Duodenal mucosa (tissue), 2 donors: Measurements from ENCODE around the gene TRIM28.
A peak's percentile ranks its signal among the peaks of the same experiment; 100 is the strongest.
"Not testable (repeated sequence)": the region's sequence is repeated elsewhere in the genome, so short reads cannot be mapped to it uniquely, and the experiment has no call there.

Source experiments
- H3K27ac ChIP-seq: one replicate; pipeline ENCODE4 v1.7.0; 2013; ENCODE audit warnings: low read depth, low read length
- H3K27me3 ChIP-seq, 2 donors: one replicate each; pipeline ENCODE4 v1.7.0; 2013; ENCODE audit warnings: low read length in 2 of 2, control low read depth in 1 of 2; ENCODE audit not compliant: insufficient read depth in 2 of 2, control insufficient read depth in 1 of 2
- H3K36me3 ChIP-seq, 2 donors: one replicate each; pipeline ENCODE4 v1.7.0; 2013; ENCODE audit warnings: low read length in 2 of 2, control low read depth in 1 of 2; ENCODE audit not compliant: insufficient read depth in 2 of 2, control insufficient read depth in 1 of 2
- H3K4me1 ChIP-seq, 2 donors: one replicate each; pipeline ENCODE4 v1.7.0; 2013; ENCODE audit warnings: low read length in 2 of 2, control low read depth in 1 of 2; ENCODE audit not compliant: insufficient read depth in 2 of 2, control insufficient read depth in 1 of 2
- H3K4me3 ChIP-seq, 2 donors: one replicate each; pipeline ENCODE4 v1.7.0; 2013; ENCODE audit warnings: low read length in 2 of 2, low read depth in 1 of 2
- H3K9ac ChIP-seq, 2 donors: one replicate each; pipeline ENCODE4 v1.7.0; 2013; ENCODE audit warnings: low read length in 2 of 2, low read depth in 1 of 2
- H3K9me3 ChIP-seq, 2 donors: one replicate each; pipeline ENCODE4 v1.7.0; 2013; ENCODE audit warnings: low read length in 2 of 2, control low read depth in 1 of 2; ENCODE audit not compliant: control insufficient read depth in 1 of 2

Gene TRIM28

DNA sequence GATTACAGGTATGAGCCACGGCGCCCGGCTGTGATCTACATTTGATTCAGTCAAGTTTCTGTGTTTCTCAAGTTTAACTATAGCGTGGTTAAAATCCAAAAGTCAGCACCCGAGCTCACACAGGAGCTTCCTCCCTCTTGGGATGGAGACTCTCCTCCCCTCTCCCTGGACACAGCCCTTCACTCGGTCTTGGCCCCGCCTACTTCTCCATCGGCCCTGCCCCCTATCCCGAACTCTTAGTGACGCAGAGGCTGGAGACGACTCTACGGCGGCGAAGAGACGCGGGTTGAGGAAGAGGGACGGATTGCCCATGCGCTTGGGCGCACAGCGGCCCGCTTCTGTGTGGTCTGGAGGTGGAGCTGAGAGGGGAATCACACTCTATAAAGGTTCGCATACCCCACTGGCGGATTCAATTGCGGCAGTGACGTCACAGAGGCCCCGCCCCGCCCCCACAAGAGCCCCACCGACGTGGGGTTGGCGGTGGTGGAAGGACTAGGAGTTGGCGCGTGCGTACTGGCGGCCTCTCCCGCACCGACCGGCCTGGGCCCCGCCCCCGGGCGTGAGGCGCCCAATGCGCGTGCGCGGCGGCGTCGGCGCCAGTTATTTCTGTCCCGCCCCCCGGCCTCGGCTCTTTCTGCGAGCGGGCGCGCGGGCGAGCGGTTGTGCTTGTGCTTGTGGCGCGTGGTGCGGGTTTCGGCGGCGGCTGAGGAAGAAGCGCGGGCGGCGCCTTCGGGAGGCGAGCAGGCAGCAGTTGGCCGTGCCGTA lies at the start of gene TRIM28:
Gene TRIM28, plus strand, starts transcription at position 239 of the 765 bp plus-strand sequence. CDS start 694 bp downstream, outside the sequence.
- Histone ChIP-seq H3K36me3 (peaks cover 15 to 29% of the 10 kb centered on the region in 2 donors), H3K9ac (peak within 1 kb of the TSS; percentile 76 to 90), H3K27me3 (peaks cover 0 to 7% of the 10 kb centered on the region in 2 donors), H3K27ac (peak within 1 kb of the TSS; percentile 99), H3K4me1 (peaks cover 19 to 20% of the 10 kb centered on the region in 2 donors), H3K4me3 (peak within 1 kb of the TSS; percentile 90 to 92), H3K9me3 (no peaks in the 10 kb centered on the region)

DNA sequence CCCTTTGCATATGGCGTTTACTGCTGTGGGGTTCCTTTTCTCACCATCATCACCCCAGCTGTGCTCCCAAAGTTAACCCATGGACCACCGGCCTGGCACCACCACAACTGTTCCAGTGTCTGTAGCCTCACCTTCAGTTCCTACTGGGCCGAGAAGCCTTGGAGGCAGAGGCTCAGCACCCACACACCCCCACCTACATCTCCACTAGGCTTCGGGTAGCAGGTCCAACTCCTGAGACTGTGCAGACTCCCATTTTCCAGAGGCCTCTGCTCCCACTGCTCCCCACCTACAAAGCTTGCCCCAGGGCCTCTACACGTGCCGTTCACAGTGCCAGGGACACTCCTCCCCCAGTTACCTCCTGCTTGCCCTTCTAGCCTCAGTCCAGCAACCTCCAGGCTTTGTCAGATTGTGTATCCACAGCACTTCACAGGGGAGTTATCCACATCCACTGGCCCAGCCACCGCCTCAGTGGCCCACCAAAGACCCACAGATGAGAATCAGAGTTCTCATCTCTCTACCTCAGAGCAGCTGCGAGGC lies 46.2 kb upstream of the TRIM28 start:
- H3K36me3 ChIP-seq, result no peaks in the 10 kb centered on the region
- no peaks in the 10 kb centered on the region for H3K27me3 ChIP-seq
- peaks cover 8 to 17% of the 10 kb centered on the region in 2 donors for H3K4me1 ChIP-seq
- no peaks in the 10 kb centered on the region for H3K9me3 ChIP-seq
- H3K9ac ChIP-seq, result no peak overlapping the region
- no peak overlapping the region for H3K4me3 ChIP-seq
- H3K27ac ChIP-seq, result no peak overlapping the region

DNA sequence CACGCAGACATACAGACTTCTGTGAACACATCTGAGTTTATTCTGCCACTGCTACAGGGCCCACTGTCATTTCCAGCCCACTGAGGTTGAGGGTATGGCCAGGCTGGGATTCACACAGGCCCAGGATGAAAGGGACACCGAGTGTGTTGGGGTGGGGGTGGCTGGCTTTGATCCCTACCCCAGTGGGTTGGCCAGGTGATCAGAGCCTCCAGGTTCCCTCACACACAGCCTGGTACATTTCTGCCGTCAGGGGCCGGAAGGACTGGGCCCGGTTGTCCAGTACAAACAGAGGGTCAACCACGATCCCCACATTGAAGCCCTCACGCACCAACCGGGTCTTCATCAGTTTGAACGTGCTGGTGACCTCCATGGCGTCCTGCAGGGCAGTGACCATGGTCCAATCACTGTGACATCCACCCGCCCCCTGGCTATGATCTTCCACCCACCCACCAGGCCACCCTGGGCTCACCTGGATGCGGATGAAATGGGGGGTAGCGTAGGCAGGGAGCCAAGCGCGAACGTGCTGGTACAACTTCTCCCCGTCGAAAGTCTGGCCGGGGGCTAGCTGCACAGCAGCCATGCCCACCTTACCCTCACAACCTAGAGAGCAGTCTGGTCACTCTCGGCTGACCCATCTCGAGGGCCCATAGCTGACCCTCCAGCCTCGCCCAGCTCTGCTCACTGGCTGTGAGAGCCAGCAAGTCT lies 45.4 kb upstream of the TRIM28 start:
- Histone ChIP-seq H3K4me3 (peak overlapping the region; percentile 57 to 69), H3K27me3 (no peaks in the 10 kb centered on the region), H3K9me3 (no peaks in the 10 kb centered on the region), H3K36me3 (no peaks in the 10 kb centered on the region), H3K27ac (no peak overlapping the region), H3K9ac (no peak overlapping the region), H3K4me1 (peaks cover 8 to 17% of the 10 kb centered on the region in 2 donors)

DNA sequence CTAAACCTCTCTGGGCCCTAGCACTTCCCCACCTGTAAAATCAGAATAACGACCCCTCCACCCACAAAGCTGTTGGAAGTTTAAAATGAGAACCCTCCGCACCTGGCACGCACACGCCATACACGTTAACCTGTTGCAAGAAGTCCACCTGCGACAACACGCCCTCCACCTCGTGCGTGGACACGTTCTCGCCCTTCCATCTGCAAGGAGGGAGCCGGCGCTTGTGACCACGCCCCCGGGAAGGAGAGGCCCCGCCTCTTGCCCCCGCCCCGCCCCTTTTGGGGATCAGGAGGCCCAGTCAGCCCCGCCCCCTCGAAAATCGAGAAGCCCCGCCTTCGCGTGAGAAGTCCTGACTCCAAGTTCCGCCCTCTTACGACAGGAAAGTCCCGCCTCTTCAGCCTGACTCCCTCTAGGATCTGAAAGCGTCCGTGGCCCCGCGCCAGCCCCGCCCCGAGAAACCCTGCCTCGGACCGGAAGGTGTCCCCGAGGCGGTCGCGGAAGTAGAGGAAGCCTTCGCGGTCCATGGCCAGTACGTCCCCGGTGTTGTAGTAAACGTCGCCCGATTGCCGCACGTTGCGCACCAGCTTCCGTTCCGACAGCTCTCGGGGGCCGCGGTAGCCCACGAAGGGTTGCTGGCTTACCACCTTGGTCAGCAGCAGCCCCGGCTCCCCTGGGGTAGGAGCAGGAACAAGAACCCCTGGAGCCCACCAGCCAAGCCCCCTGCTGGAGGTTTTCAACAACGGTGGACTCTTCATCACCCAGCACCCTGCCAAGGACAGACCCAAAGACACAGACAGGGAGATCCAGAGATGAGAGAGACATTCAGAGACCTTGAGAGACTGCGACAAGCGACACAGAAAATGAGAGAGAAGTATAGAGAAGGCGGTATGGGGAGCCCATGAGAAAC lies 44.6 kb upstream of the TRIM28 start:
- H3K4me1 ChIP-seq, result peaks cover 8 to 17% of the 10 kb centered on the region in 2 donors
- H3K27me3 ChIP-seq, result no peaks in the 10 kb centered on the region
- no peaks in the 10 kb centered on the region for H3K36me3 ChIP-seq
- H3K27ac ChIP-seq, result no peak overlapping the region
- peak overlapping the region; percentile 70 to 74 for H3K4me3 ChIP-seq
- no peaks in the 10 kb centered on the region for H3K9me3 ChIP-seq
- peak overlapping the region; percentile 56 to 61 for H3K9ac ChIP-seq

DNA sequence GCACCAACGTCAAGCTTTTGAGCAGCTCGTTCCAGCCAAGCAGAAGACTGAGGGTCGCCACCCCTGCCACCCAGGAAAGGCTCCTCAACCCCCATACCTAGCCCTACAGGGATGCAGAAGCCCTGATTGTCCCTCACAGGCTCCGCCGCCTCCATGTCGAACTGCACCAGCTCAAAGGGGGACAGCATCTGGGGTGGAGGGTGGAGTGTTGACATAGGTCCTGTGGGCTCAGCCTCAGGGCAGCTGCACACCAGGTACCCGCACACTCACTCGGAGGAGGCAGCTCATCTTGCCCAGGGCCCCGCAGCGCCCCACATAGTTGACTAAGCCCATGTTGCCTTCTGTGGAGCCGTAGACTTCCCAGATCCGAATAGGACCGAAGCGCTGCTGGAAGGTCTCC lies 43.6 kb upstream of the TRIM28 start:
- no peaks in the 10 kb centered on the region for H3K9me3 ChIP-seq
- no peaks in the 10 kb centered on the region for H3K27me3 ChIP-seq
- no peak overlapping the region for H3K9ac ChIP-seq
- peaks cover 8 to 17% of the 10 kb centered on the region in 2 donors for H3K4me1 ChIP-seq
- H3K27ac ChIP-seq, result no peak overlapping the region
- H3K4me3 ChIP-seq, result peak overlapping the region; percentile 70 to 74
- H3K36me3 ChIP-seq, result no peaks in the 10 kb centered on the region

DNA sequence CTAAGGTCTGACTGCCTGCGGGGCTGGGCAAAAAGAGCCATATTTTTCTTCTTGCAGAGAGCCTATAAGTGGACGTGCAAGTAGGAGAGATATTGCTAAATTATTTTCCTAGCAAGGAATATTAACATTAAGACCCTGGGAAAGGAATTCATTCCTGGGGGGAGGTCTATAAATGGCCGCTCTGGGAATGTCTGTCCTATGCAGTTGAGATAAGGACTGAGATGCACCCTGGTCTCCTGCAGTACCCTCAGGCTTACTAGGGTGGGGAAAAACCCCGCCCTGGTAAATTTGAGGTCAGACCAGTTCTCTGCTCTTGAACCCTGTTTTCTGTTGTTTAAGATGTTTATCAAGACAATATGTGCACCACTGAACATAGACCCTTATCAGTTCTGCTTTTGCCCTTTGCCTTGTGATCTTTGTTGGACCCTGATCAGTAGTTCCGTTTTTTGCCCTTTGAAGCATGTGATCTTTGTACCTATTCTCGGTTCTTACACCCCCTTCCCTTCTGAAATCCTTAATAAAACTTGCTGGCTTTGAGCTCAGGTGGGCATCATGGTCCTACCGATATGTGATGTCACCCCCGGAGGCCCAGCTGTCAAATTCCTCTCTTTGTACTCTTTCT lies 36.2 kb upstream of the TRIM28 start:
- H3K27me3 ChIP-seq, H3K4me3 ChIP-seq, H3K36me3 ChIP-seq, H3K27ac ChIP-seq, H3K9ac ChIP-seq, H3K9me3 ChIP-seq: not testable (repeated sequence)
- peaks cover 11 to 13% of the 10 kb centered on the region in 2 donors for H3K4me1 ChIP-seq

DNA sequence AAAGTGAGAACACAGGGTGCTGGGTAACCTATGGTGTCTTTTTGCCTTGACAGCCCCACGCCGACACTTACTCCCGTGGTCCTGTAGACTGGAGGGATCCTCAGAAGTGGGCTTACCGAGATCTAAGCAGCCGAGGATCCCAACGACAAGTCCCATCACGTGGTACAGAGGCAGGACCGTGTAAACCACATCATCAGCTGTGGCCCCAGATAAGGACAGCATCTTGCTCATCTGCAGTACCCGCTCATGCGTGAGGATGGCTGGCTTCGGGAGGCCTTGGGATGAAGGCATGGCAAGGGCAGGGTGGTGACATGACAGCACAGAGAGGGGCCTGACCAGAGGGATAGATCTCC lies 34.2 kb upstream of the TRIM28 start:
- H3K36me3 ChIP-seq, result peaks cover 0 to 2% of the 10 kb centered on the region in 2 donors
- H3K27ac ChIP-seq, result no peak overlapping the region
- no peaks in the 10 kb centered on the region for H3K27me3 ChIP-seq
- no peaks in the 10 kb centered on the region for H3K9me3 ChIP-seq
- H3K9ac ChIP-seq, result no peak overlapping the region
- no peak overlapping the region for H3K4me3 ChIP-seq
- H3K4me1 ChIP-seq, result peaks cover 25 to 28% of the 10 kb centered on the region in 2 donors

DNA sequence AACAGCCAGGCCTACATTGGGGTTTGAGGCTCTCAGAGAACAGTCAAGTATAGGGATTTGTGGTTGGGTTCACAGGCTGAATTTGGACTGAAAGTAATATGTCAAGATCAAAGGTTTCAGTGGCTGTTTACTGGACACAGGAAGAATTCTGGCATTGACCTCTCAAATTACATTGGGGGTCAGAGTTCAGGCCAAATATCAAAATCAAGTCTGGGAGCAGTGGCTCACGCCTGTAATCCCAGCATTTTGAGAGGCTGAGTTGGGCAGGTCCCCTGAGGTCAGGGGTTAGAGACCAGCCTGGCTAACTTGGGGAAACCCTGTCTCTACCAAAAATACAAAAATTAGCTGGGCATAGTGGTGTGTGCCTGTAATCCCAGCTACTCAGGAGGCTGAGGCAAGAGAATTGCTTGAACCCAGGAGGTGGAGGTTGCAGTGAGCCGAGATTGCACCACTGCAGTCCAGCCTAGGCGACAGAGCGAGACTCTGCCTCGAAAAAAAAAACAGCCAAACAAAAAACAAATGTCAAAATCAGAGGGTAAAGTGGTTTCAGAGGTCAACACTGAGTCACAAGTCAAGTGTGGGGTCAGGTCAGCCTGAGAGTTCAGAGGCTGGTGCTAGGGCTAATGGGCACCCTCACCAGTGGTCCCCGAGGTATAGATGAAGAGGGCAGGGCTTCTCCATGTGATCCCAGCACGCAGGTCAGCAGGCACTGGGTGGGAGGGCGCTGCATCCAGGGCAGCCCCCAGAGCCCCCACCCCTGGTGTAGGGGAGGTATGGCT lies 33.6 kb upstream of the TRIM28 start:
- H3K27me3 ChIP-seq, result no peaks in the 10 kb centered on the region
- no peak overlapping the region for H3K4me3 ChIP-seq
- no peak overlapping the region for H3K9ac ChIP-seq
- peaks cover 0 to 2% of the 10 kb centered on the region in 2 donors for H3K36me3 ChIP-seq
- H3K9me3 ChIP-seq, result no peaks in the 10 kb centered on the region
- H3K27ac ChIP-seq, result no peak overlapping the region
- peaks cover 25 to 28% of the 10 kb centered on the region in 2 donors for H3K4me1 ChIP-seq
